HG03095 (cell line): ENCODE data around the gene ARF6.
A peak's percentile ranks its signal among the peaks of the same experiment; 100 is the strongest.
"Not testable (repeated sequence)": the region's sequence is repeated elsewhere in the genome, so short reads cannot be mapped to it uniquely, and the experiment has no call there.

Experiments
- ATAC-seq: cut with Tn5 transposase; IDR thresholded peaks from one replicate; pipeline ENCODE4 v1.9.1; 2021; ENCODE audit warnings: moderate library complexity; ENCODE audit not compliant: unreplicated experiment

Gene ARF6

DNA sequence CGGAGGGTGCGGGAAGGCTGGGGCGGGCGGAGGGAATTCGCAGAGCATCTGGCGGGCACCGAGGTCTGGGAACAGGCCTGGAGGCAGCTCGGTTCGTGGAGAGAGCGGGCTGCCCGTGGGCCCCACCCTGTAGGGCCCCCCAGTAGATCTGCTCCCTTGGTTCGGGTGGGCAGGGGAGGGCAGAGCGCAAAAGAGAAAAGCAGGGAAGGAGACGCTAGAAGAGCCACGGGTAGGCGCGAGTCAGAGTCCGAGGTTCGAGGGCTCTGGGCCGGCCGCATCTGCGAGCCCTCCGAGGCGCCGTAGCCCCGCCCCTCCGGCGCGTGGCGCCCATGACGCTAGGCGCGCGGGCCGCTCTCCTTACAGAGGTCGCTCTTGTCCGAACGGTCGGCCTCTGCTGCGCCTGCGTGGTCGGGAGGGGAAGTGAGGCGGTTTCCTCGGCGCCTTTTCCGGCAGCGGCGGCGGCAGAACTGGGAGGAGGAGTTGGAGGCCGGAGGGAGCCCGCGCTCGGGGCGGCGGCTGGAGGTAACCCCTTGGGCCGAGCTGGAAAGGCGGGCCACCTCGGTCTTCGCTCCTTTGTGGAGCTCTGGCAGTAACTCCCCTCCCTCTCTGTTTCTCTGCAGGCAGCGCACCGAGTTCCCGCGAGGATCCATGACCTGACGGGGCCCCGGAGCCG is at the start of gene ARF6:
ARF6 (plus strand) TSS at position 447 of the 673 bp plus-strand sequence. CDS start 655 bp downstream, outside the sequence.
- peak; percentile 77 for ATAC-seq

DNA sequence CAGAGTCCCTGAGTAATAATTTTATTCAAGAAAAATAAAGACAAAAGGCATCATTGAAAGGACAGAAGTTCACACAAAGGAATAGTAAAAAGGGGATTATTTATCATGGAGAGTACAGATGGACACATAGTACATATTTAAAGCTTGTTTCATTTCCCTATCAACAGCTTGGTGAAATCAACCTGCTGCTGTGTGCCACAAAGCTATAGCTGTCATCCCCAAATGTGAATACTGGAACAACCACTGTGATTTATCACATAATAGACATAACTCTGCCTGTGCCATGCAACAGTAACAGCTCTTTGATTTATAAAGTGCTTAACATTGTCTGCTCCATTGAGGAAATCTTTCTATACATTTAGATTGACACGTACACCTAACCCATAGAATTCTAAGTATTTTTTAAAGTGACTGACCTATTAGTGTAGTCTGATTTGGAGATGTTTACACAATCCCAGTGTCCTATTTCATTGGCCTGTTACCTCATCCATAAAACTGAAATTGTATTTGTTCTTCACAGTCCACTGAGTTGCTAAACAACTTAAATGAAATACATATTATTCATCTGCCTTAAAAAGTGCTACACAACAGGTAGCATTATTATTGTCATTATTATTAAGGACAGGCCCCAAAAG is 43.6 kb upstream of the ARF6 start:
- no peak for ATAC-seq

DNA sequence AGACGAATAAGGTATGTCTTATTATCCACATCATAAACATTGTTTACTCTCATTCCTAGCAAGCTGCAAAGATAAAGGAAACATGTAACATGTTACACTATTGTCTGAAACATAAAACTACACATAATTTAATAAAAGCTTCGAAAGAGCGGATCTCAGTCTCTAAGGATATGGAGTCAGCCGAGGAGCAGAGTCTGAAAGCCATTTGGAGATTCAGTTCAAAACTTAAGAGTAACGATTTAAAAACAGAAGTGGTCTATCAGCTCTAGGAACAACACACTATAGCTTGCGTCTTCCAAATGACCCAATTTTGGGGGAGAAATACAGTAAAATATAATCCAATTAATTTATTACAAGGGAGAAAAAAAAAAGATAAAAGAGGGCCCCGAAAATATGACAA is 41.1 kb upstream of the ARF6 start:
- ATAC-seq: no peak

DNA sequence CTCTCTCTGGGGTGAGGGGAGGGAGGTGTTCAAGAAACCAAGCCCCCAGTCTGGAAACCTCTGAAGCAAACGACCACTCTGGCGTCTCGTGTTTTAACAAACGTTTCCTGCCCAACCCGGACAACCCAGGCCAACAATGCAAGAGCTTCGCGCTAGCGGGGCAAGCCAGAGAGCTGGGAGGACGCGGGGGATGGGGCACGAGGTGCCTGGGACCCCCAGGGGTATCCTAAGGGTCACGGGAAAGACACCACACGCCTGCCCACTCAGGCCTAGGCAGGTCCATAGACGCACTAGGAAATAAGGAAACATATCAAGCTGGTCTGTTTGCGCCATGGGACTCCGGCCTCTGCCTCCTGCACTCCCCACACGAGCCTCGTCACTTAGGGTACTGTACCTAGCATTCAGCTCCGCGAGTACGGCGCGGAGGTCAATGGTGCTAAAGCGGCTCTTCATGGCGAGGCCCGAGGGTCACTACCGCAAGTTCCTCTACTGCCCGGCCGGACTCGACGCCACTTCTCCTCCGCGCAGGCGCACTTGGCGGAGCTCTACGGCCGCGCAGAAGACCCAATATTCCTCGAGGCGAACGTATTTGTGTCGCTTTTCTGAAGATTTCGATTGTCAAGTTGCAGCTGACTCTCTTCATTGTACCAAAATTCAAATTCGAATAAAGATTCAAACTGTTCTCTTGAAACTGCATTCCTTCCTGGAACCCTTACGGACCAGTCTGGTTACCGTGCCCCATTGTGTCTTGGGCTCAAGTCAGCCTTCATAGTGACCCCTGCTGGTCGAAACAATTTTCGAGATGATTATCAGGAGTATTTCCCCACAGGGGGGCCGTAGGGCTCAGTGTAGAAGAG is 40.4 kb upstream of the ARF6 start, which contains the start of gene NEMF:
NEMF (minus strand) TSS at position 488 of the 857 bp plus-strand sequence; CDS start at position 453, 35 bp downstream.
- ATAC-seq: peak; percentile 72

DNA sequence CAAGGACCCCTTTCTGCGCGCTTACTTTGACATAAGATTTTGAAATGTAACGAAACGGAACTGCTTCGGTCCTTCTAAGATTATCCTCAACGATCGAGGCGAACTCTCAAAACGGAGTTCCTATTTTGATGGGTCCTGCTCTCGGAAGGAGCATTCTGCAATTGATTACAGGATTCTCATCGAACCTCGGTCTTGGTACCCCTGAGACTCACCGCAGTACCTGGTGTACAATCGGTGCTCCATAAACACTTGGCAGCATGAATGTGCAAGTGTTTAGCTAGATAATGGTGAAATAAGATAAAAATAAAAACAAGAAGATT is 39.8 kb upstream of the ARF6 start:
- peak; percentile 9 for ATAC-seq

DNA sequence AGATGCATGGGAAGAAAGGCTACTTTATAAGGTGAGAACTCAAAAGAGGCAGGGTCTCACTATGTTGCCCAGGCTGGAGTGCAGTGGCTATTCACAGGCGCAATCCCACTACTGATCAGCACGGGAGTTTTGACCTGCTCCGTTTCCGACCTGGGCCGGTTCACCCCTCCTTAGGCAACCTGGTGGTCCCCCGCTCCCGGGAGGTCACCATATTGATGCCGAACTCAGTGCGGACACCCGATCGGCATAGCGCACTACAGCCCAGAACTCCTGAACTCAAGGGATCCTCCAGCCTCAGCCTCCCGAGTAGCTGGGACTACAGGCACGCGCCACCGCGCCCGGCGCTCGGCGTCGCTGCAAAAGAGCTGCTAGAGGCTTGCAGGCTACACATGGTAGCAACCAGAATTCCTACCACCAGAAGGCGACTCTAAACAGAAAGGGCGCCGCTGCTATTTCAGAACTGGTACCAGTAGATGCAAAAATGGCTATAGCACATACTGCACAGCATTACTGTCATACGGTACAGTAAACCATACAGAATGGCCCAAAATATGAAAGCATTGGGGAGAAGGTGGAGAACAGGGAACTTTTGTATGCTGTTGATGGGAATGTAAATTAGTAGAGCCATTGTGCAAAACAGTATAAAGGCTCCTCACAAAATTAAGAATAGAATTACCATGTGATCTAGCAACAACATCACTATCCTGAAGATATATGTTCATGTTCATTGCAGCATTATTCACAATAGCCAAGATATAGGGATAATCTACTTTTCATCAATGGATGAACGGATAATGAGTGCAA is 39.1 kb upstream of the ARF6 start:
- ATAC-seq: peak; percentile 41

DNA sequence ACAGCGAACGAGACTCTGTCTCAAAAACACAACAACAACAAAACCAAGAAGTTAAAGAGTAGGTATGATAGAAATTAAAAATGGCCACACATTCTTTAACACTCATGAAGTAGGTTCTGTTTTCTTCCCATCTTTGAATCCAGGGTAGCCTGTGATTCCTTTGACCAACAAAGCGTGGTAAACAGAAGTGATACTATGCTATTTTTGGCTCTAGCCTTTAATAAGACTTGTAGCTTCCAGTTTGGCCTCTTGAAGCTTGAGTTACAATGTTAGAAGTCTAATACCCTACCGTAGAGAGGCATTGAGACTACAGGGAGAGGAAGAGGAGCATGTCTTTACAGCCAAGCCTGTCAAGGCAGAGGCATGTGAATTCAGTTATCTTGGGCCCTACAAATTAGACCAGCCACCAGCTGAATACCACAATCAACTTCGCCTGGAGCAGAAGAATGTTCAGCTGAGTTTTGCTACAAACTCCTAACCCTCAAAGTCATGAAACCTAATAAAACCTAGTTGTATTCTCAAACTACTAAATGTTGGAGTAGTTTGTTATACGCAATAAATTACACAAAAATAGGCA is 35.4 kb upstream of the ARF6 start:
- ATAC-seq: no peak

DNA sequence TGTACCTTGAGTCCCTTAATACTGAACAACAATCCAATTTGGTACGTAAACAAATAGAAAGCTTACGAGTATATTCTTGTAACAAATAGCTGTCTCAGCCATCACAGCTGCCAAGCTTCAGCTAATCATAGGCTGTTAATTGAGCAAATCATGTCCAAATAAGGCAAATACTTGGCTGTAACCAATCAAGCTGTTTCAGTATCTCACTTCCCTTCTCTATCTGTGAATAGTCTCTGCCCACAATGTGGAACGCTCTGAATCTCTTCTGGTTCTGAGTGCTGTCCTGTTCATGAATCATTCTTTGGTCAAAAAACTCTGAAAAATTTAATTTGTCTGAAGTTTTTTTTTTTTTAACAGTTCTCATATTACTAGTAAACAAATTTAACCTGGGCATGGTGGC is 34.5 kb upstream of the ARF6 start:
- no peak for ATAC-seq

DNA sequence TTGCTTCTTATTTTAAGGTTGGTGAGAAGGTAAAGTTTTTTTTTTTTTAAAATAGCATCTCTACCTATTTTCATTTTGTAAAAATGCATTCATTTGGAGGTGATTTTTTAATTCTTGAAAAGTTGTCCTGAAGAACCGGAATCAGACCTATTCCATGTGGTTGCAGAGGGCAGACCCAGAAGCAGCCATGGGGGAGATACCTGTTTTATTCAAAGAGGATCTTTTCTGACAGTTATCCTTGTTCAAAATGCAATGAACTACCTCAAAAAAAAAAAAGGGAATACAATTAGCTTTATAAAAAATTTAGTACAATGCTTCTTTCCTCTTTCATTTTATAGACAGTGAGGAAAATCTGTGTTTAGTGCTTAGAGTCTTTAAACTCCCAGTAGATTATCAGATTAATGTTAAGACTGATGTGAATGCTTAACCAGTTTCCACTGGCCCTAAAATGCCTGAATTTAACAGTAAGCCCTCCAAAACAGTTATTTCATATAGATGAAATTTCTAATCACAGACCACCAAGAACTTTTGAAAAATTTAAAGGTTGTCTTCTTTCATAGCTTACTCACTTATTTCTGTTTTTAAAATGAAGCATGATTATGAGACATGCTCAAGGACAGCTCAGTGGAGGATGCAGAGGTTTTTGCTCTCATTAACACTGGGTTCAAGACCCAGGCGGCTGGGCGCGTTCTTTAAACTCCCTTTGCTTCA is 31.7 kb upstream of the ARF6 start:
- ATAC-seq: no peak

DNA sequence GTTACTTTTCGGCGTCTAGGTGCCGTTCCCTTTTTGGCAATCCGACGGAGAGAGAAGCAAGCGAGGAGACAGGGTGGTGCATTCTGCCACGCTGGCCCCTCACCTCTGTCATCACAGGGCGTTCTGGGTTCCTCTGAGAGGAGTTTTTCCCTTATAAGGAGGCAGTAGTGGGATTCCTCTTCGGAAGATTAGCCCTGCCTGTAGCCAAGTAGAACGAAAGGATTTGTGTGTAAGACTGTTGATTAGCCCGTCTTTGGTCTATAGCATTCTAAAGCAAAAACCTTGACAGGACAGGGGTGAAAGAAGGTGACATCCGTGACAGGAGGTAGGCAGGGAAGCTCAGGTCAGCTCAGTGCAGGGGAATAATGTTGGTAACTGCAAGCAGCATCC is 31.2 kb upstream of the ARF6 start:
- no peak for ATAC-seq

DNA sequence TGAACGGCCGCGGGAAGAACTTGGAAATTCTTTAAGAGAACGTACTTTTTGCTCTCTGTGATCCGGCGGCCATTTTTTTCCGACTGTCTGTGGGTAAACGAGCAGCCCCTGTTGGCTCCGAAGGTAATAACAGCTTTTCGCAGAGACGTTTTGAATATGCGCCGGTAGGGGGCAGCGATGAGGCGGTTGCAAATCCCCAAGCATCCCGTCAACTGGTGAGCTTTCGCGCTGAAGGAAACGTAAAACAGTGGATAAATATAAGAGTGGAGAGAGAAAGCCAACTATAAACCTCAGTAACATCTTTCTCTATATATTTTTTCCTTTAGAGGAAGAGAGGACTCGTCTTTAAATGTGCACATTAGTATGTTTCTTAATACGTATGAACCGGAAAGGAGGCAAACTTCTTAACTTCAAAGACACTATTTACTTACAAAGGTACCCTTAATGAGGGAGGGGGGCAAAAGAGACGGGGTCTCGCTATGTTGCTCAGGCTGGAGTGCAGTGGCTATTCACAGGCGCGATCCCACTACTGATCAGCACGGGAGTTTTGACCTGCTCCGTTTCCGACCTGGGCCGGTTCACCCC is 30.7 kb upstream of the ARF6 start:
- ATAC-seq: no peak

DNA sequence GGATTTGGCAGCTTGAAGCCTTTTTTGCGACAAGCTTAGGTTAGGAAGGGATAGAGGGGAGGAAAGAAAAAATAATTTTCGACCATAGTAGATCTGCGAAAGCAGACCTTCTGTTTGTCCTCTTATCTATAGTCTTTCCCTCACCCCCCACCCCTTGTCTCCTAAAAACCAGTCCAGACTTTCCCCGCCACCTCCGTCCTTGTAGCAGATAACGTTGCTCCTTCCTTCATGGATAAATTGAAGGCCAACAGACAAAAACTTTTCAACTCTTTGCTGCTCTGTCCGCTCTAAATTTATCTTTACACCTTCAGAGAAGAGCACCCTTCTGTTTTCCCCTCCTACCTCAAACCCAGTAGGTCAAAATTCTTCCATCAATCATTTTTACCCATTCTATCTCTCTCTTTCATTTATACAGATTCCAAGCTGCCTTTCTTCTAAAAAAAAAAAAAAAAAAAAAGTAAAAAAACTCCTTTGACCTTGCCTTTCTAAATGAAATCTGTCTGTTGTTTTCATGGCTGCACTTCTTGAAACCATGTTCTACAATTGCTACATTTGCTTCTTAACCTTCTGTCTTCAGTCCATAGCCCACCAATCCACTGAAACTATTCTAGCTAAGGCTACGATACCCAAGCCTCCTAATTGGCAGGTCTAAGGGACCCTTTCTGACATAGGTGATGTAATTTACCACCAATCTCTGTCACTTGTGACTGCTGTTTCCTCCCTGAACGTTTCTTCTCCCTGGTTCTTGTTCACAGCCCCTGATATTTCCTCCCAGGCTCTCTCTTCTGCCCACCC is 29.2 kb upstream of the ARF6 start:
- ATAC-seq: no peak

DNA sequence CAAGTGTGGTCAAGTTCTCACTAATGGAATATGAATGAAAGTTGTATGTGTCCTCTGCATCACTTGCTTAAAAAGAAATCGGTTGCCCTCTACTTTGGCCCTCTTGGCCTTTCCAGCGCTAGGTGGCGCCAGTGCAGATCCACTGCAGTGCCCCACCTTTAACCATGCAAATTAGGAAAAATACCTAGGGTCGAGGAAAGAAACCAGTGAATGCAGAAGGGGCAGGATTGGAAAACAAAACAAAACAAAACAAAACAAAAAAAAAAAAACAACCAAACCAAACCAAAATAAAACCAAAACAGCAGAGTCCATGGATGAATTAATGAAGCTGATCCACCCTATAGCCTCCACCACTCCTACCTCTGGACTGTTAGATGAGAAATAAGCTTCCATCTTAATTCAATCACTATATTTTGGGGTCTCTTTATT is 27.4 kb upstream of the ARF6 start:
- ATAC-seq: no peak

DNA sequence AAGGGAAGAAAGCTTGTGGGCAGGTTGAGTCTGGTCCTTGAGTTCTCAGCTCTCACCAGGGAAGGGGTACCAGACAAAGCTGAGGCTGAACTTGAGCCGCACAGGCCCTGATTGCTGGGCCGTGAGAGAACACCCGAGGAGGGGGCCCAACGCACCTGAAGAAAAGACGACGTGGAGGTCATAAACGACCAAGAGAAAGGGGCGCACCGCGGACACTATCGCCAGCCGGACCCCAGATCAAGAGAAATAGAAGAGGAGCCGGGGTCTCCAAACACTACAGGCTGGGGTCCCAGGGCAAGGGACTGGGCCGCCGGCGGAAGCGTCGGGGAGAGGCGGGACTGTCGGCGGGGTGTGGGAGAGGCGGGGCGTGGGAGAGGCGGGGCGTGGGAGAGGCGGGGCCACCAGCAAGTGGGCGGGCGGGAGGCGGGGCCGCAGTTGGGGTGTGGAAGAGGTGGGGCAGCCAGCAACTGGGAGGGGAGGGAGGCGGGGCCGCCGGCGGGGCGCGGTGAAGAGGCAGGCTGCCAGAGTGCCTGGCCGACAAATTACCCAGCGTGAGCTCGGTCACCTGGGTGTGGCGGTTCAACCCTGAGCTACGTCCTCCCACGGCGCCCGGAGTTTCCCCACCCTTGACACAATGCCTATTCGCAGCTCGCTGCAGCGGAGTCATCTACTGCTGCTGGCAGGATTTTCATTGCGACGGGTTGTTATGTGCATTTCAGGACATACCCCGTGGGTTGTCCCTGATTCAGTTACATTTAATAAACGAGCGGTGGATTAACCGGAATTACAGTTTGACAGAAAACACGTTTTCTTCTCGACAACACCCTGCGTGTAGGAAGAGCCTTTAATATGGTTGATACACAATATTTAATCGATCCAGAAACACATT is 24.8 kb upstream of the ARF6 start:
- ATAC-seq: peak; percentile 79

DNA sequence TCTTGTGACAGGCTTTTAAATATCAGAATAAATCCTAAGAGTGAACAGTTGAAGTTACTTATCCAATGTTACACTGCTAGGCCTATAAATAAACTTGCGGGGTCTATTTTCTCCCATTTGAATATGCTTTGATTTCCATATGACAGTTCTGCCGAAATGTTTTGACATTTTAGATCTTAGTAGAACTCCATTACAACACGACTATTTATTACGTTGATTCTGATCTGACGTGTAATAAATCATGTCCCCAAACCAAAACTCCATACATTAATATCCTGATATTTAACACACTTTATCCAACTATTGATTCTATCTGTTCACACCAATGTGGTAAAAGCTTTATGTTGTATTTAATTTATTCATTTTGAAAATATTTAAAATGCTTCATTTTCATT is 24.2 kb upstream of the ARF6 start:
- ATAC-seq: no peak

DNA sequence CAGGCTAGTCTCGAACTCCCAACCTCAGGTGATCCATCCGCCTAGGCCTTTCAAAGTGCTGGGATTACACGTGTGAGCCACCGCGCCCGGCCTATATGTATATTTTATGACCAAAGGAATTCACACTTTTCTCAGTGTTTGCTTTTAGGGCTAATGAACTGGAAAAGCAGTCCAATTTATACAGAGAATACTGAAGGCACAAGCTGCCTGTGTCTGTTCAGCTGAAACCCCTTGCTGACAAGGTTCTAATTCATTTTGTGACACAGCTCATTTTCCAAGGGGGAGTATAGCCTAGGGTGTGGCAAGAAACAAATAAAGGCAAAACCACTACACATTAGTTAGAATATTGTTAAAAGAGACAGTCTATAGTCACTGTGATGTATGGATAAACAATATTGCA is 22.0 kb upstream of the ARF6 start:
- no peak for ATAC-seq

DNA sequence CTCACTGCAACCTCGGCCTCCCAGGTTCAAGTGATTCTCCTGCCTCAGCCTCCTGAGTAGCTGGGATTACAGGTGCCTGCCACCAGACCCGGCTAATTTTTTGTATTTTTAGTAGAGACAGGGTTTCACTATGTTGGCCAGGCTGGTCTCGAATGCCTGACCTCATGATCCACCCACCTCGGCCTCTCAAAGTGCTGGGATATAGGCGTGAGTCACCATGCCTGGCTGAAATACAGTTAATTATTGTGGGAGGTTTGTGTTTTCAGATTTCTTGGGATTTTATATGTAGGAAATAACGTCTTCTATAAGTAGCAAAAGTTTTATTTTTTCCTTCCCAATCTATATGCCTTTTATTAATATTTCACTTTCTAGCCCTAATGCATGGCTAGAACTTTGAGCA is 19.3 kb upstream of the ARF6 start:
- ATAC-seq: not testable (repeated sequence)

DNA sequence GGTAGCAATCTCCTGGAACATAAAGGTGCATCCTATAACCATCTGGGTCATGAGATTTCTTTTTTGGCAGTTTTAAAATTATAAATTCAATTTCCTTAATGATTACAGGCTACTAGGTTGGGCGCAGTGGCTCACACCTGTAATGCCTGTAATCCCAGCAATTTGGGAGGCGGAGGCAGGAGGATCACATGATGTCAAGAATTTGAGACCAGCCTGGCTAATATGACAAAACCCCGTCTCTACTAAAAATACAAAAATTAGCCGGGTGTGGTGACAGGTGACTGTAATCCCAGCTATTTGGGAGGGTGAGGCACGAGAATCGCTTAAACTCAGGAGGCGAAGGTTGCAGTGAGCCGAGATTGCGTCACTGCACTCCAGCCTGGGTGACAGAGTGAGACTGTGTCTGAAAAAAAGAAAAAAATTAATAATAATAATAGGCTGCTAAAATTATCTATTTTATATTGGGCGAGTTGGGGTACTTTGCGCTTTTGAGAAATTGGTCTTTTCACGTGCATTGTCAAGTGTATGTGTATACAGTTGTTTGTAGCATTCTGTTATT is 17.2 kb upstream of the ARF6 start:
- no peak for ATAC-seq
